ENCODE measurements around the gene PLAC8L1. TPM values are rescaled to one million over a fixed set of nuclear protein-coding genes. Genes with fewer than 3 reads are reported as not detected.

PLAC8L1 gene
- total RNA-seq, 1 donor from 2014 or later: not detected

DNA sequence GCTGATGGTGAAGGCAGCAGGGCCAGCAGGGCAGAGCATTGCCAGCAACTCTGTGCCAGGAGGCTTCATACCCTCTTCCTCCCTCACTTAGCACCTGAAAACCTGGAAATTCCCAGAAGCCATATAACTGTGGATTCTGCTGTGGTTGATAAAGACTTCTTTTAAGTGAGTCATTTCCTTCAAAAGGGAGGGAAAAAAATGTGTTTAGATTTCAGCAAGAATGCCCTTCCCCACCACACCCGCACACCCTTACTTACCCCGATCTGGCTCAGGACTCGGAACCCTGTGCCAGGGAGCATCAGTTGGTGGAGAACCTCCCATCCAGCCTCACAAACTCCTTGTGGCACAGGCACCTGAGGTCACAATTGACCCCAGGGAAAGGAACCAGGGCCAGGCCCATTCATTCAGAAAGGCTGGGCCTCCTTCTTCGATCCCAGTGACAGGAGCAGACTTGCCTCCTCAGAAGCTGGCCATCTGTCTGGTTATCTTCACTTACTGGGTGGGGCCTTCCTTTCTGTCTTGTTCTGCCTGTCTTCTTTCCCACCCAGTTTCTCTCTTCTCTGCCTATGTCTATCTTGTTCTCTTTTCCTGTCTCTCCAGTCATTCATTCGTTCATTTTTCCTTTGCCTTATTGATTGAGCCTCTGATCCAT, 62.6 kb downstream of the PLAC8L1 start:
- DNase-seq (ENCODE audit: low spot score): peak; percentile 33

DNA sequence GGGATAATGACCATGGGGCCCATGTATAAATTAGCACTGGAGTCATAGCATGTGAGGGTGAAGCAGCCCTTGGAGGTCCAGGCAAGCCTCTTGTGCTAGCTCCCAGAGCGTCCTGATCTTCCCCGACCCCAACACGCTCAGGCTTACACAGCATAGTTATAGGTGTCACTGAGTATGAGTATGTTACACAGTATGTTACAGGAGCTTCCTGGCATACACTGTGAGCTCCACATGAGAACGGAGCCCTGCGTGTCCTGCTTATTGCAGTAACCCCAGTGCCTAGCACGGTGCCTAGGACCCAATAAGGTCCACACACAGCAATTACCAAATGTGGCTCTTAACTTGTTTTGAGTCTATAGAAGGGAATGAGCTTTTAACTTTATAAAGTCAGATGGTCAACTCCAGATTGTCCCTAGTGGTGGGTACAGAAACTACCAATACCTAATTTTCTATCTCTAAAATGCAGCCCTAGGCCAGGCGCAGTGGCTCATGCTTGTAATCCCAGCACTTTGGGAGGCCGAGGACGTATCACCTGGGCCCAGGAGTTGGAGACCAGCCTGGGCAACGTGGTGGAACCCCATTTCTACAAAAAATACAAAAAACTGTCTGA, 64.1 kb downstream of the PLAC8L1 start:
- no peak for DNase-seq (ENCODE audit: low spot score)

DNA sequence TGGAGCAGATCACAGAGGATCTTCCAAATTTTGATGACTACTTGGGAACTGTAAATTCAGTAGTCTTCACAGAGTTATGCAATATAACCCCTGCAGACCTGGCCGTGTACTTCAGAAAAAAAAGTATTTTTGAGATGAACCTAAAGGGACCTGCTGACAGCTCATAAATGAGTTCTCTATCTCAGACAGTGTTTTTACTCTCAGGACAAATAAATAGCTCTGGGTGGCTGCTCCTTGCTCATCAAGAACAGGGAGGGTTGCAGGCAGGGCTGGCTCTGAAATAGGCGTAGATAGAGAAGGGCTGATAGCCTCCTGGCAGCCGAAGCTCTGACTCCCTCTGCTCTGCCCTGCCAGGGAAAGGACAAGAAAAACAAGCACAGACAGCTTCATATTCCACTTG, 64.8 kb downstream of the PLAC8L1 start:
- no peak for DNase-seq (ENCODE audit: low spot score)

DNA sequence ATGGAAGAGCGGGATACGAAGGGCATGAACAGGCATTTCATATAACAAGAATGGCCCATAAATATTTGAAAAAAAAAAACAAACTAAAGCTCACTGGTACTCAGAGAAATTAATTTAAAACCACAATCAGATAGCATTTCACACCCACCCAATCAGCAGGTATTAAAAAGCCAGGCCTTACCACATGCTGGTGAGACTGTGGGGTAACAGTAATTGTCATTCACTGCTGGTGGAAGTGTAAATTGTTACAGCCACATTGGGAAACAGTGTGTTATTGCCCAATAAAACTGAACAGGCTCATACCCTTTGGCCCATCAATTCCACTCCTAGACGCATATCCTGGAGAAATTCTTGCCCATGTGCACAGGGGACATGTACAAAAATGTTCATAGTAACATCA, 66.0 kb downstream of the PLAC8L1 start:
- no peak for DNase-seq (ENCODE audit: low spot score)

DNA sequence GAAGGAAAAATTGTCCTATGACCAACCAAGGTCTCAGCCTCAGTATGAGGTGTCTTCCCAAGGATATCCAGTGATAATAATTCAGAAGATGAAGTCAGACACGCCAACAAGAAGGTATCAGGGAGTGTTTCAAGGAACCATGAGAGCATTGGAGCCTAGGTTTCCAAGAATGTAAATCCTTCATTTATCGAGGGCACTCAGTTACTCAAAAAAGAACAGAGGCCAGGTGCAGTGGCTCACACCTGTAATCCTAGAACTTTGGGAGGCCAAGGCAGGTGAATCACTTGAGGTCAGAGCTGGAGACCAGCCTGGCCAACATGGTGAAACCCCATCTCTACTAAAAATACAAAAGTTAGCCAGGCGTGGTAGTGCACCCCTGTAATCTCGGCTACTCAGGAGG, 70.8 kb downstream of the PLAC8L1 start:
- no peak for DNase-seq (ENCODE audit: low spot score)

Other genes with a start within 250 kb of the PLAC8L1 start
- gene GRXCR2, start 232.6 kb downstream of the PLAC8L1 start, total RNA-seq (ENCODE audit: insufficient read depth, low replicate concordance): not detected
- gene SH3RF2, start 169.0 kb downstream of the PLAC8L1 start, total RNA-seq (ENCODE audit: insufficient read depth, low replicate concordance): 4.8 TPM
- 53.7 TPM for gene LARS1, start 77.1 kb upstream of the PLAC8L1 start, total RNA-seq (ENCODE audit: insufficient read depth, low replicate concordance)
- gene RBM27, start 98.0 kb upstream of the PLAC8L1 start, total RNA-seq (ENCODE audit: insufficient read depth, low replicate concordance): 25.0 TPM
- not detected for gene POU4F3, start 233.3 kb upstream of the PLAC8L1 start, total RNA-seq (ENCODE audit: insufficient read depth, low replicate concordance)